GM08714 (cell line): Measurements from ENCODE around the gene DRC7.

Experiments
- H3K4me3 ChIP-seq: fragments of 200-500 bp; sonication (Bioruptor generic); 2 replicates; pipeline ENCODE4 v1.5.1; 2014; ENCODE audit warnings: mild to moderate bottlenecking, low read length, inconsistent platforms
- ZNF274 ChIP-seq: IDR thresholded peaks from 2 replicates; pipeline ENCODE4 v1.6.1; 2012; ENCODE audit warnings: mild to moderate bottlenecking, low read depth, low read length

Gene DRC7

DNA sequence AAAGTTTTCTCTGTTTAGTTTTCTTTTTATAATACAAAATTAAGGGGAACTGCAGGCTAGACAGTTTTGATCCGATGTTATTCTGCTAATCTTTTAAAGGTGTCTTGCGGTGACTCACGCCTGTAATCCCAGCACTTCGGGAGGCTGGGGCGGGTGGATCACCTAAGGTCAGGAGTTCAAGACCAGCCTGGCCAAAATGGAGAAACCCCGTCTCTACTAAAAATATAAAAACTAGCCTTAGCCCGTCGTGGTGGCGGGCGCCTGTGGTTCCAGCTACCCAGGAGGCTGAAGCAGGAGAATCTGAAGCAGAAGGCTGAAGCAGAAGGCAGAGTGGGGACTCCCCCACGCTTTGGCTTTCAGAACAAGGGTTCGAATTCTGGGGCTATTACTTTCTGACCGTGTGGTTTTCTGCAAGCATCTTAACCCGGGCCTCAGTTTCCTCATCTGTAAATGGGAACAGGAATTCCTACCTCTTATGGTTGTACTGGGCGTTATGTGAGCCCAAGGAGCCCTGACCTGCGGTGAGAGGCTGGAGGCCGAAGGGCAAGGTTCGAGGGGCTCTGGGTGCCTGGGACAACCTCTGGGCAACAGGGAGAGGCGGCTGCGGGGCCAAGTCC lies 39.8 kb downstream of the DRC7 start:
- peak overlapping the region; percentile 59 for H3K4me3 ChIP-seq
- no peak for TF ChIP-seq ZNF274

DNA sequence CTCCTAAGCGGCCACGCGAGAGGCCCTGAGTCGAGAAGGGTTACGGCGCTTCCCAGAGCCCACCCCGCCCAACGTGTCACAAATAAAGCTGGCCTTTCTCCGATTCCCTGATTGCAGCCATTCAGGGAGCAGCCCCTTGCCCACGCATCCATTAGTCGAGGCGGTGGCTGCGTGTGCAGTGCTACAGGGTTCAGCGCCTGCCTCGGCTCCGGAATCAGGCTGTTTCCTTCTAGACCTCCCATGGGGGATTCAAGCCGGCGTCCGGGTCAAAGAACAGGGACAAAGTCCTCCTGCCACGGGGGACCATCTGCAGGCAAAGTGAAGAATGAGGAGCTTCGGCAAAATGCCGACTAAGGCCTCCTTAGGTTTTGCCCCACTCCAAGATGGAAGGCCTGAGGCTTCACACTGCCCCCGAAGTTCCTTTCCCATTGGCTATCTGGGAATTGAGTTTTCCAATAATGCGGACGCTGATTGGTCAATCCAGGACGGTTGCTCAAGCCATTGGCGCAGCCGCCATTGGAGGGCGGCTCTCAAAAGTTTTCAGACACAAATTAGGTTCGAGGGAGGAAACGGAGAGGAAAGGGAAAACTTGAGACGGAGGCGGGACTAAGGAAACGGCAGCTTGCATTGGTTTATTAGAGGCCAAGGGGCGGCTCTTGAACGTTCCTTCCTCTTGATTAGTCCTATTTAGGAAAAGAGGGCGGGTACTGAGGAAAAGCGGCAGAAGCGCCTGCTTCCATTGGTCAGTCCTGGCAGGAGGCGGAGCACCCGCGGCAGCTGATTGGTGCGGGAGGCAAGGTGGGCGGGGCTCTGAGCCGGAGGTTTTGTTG lies 40.5 kb downstream of the DRC7 start:
- H3K4me3 ChIP-seq: peak overlapping the region; percentile 67
- no peak for TF ChIP-seq ZNF274

DNA sequence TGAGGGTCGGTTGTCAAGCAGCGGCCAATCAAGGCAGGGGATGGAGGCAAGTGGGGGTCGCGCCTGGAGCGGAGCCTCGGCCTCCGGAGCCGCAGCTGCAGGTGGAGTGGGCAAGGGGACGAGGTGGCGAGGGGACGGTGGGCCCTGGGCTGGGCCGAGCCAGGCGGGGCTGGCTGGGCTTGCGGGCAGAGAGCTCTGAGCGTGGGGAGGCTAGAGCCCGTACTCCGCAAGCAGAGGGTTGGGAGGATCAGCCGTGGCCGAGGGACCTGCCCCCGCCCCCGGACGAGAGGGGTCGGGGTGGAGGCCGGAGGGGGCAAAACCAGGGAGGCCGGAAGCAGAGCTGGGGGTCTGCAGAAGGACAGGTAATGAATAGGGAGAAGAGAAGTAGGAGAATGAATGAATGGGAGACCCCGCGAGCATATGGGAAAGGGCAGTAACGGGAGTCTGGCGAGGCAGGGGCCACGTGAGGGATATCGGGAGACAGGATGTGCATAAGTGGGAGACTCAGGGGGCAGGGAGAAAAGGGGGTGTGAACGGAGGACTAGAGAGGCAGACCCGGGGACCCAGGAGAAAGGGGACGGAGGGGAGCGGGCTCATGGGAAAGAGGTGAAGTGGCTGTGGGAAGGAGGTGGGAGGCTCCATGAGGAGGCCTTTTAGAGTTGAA lies 41.3 kb downstream of the DRC7 start, which contains the start of gene KATNB1:
Gene KATNB1, plus strand, starts transcription at position 16 of the 664 bp plus-strand sequence. CDS start 1,474 bp downstream, outside the sequence.
- peak within 1 kb of the TSS; percentile 67 for H3K4me3 ChIP-seq
- no peak for TF ChIP-seq ZNF274

DNA sequence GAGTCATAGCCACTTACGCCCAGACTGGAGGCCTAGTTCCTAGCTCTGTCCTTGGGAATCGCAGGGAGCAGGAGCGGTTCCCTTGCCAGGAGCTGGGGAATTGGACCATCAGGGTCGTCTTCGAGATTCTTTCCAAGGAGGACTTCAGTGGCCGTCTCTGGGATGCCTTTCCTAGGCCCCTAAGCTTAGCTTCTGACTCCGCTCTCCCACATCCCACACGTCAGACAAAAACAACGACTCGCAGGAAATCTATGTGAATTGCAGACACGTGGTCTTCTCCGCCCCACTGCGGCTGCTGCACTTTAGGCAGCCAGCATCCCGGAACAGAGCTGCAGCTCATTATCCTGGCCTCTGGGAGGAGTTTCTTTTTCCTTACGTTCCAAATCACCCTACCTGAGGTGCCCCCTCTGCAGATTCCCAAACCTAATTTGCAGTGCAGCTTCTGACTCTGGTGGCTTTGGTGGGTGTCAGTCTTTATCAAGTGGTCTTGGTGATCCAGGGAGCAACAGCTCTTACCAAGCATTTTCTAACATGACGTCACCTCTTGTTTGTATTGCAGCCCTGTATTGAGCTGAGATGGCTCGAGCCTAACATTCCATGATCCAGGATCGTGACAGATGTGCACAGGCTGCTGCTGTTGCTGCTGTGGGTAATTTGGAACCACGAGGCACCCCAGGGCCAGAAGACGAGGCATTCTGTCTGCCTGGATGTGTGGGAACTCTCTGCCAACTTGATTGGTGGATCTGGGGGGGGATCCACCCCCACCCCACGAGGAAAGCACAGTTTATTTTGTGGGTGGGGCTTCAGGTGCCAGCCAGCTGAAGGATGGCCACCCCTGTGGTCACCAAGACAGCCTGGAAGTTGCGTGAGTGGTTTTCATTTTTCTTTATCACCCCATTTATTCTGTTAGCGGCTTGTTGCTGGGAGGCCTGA lies 42.1 kb downstream of the DRC7 start:
- no peak for TF ChIP-seq ZNF274
- peak overlapping the region; percentile 67 for H3K4me3 ChIP-seq

DNA sequence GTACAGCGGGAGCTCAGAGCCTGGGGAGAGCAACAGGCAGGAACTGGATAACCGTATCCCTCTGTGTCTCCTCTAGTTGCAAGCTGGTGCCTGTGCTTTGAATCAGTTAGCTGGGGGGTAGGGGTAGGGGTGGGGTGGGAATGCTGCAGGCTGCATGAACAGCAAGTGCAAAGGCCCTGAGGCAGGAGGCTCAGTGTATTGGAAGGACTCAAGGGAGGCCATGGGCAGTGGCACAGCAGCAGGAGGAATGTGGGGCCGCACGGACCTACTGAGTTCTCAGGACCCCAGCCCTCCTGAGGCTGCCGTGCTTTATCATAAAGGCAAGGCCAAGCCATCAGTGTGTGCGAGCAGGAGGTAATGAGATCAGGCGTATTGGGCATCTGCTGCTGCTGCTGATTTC lies 44.2 kb downstream of the DRC7 start:
- TF ChIP-seq ZNF274: no peak
- H3K4me3 ChIP-seq: no peak overlapping the region

DNA sequence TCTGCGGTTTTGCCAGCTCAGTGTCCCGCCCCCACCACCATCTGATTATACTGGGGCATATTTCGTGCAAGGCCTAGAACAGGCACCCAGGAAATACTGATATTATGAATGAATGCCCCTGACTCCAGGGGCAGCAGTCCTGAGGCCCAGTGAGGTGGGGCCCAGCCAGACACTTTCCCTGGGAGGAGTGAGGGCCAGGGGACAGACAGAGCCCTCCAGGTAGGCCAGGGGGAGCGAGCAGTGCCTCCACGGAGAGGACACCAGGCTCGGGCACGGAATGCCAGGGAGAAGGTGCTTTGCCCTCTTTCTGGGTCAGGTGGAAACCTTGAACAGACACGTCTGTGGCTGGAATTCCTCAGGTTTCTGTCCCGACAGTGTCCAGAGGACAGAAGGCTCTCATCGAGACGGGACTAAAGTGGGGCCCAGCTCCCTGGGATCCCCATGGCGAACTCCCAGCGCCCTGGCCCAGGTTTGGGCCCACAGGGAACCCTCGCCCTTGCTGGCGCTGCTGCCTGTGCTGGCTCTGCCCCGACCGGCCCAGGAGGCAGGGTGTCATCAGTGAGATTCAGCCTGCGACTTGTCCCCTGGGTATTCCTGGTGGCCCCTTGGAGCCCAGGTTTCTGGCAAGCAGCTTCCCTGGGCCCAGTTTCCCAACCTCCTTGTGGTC lies 45.3 kb downstream of the DRC7 start:
- no peak overlapping the region for H3K4me3 ChIP-seq
- TF ChIP-seq ZNF274: no peak

DNA sequence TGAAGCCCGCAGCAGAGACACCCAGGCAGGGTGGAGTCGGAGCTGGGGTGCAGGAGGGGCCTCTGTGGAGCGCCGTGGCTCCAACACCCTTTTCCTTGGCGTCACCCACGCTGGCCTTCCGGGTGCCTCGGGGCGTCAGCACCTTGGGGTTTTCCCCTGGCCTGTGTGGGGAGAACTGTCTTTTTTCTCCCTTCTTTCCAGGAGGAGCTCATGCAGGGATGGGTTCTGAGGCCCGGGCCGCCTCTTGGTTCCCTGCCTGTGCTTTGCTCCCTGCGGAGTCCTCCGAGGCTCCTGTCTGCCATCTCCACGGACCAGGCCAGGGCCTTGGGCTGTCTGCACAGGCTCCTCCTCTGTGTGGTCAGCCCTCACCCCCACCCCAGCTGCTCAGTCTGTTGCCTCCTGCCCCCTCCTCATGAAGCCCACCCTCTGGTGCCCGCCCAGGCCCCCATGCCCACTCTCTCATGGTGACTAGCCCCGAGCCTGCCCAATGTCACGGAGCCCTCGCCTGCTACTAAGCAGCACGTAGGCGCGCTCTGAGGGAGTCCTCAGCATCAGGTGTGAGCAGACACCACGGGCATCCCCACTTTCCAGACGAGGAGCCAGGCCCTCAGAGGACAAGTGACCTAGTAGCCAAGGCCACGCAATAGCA lies 45.9 kb downstream of the DRC7 start:
- TF ChIP-seq ZNF274: no peak
- no peak overlapping the region for H3K4me3 ChIP-seq

DNA sequence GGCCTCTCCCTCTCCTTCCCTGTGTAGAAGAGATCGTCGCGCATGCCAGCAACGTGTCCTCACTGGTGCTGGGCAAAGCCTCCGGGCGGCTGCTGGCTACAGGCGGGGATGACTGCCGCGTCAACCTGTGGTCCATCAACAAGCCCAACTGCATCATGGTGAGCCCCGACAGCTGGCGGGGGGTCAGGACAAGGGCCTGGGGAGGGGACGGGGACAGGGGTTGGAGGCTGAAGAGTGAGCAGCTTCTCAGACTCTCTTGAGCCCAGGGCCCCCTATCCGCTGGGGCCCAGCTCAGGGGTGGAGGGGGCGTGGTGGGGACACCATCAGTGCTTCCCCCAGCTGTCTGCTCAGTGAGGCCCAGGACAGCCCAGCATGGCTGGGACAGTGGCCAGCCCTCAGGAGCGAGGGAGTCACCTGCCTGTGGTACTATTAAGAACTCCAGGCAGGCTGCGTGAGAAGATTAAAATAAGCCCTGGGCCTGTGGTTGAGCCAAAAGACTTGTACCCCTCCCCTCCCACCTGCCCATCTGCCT lies 47.1 kb downstream of the DRC7 start:
- no peak for TF ChIP-seq ZNF274
- no peak overlapping the region for H3K4me3 ChIP-seq

DNA sequence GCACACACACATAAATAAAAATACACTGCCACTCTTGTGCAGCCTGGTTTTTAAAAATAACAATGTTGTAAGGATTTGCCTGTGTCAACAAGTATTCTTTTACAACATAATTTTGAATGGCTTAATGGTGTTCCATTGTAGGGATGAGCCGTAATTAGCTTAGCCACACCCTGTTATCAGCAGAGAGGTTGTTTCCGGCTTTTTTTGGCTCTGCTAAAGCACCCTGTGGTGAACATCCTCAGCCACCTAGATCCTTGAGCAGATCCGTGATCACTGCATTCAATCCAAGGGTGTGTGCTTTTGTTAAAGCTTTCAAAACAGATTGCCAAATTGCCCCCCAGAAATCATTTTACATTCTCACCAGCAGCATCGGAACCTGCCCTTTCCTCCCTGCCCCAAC lies 47.9 kb downstream of the DRC7 start:
- TF ChIP-seq ZNF274: no peak
- H3K4me3 ChIP-seq: no peak overlapping the region

DNA sequence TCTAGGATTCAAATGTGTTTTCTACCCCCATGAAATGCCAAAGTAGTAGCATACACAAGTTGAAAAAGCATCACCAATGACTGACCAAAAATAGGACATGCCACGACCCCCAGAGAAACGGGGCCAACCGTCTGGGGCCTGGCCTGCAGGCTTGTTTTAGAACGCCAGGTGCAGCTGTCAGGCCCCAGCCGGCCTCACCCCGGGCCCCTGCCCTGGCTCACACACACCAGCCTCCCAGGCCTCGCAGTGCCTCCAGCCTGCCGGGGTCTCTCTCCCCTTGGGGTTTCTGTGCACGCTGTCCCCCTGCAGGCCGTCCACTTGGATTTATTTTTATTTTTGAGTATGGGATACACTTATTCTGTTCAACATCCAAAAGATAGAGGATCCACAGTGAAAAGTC lies 48.9 kb downstream of the DRC7 start:
- H3K4me3 ChIP-seq: no peak overlapping the region
- TF ChIP-seq ZNF274: no peak

DNA sequence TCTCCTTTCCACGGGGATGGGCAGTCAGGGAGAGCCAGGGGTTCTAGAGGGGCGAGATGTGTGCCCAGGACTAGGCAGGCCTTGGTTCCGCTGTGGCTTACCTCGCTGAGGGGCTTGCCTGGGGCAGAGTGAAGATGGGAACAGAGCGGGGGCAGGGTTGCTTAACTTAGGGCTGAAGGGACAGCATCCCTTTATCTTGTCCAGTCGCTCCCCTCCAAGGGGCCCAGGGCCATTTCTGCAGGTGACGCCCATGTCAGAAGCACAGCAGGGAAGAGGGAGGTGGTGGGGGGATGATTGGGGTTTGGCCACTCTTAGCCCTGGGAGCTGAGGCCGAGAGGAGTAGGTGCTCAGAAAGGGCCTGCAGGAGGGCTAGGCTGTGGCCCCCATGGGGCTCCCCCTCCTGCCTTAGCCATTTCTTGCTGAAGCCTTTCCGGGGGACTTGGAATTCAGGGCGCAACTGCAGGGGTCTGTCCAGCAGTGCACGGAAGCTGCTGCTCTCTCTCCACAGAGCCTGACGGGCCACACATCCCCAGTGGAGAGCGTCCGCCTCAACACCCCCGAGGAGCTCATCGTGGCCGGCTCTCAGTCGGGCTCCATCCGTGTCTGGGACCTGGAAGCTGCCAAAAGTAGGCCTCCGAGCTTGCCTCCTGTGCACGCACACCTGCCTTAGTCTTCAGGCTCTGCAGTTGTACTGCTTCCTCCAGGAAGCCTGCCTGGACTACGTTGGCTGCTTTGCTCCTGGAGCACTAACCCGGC lies 49.5 kb downstream of the DRC7 start:
- TF ChIP-seq ZNF274: no peak
- no peak overlapping the region for H3K4me3 ChIP-seq

DNA sequence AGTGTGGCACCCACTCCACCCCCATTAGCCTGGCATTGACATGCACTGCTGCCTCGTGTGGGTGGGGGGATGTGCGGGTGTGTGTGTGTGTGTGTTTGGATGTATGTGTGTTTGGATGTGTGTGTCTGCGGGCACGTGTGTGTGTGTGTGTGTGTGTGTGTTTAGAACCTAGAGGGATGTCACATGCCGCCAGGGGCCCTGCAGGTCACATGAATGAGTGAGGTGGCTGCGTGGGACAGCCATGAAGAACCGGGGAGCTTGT lies 50.0 kb downstream of the DRC7 start:
- H3K4me3 ChIP-seq: no peak overlapping the region
- TF ChIP-seq ZNF274: no peak
